T follicular helper cell (primary cell): ENCODE results near the gene RSPO1.
A peak's percentile ranks its signal among the peaks of the same experiment; 100 is the strongest.
"Not testable (repeated sequence)": the region's sequence is repeated elsewhere in the genome, so short reads cannot be mapped to it uniquely, and the experiment has no call there.

Experiments
- DNase-seq: peaks from one replicate; pipeline ENCODE4 v3.0.0-alpha.2; 2020; ENCODE audit warnings: low read depth

The RSPO1 gene

DNA sequence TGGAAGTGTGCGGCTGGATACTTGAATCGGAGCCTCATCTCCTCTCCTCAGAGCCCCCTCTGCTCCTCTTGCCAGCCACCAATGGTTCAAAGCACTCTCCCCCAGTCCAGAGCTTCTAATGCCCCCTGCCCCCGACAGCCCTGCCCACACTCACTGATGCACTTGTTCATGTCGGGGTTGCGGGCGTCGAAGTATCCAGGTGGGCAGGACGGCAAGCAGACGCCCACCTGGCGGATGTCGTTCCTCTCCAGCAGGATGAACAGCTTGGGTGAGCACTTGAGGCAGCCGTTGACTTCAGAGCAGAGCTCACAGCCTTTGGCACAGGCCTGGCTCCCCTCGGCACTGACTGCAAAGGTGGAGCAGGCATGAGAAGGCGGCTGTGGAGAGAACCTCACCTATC is 18.4 kb downstream of the RSPO1 start:
- no peak for DNase-seq

DNA sequence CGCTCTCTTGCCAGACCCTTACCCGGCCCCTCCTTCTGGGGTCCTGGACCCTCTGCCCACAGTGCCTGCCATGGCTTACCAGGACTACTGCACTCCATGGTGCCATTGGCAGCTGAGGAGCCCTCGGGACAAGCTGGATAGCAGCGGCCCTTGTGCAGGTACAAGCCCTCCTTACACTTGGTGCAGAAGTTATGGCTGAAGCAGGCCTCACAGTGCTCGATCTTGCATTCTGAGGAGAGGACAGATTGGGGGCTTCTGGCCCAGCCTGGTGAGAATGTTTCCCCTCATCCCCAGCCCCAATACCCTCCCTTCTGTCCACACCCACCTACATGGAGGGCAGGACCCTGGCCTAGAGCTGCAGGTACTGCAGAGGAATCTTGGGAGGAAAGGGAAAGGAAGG is 20.6 kb downstream of the RSPO1 start:
- DNase-seq, result no peak

DNA sequence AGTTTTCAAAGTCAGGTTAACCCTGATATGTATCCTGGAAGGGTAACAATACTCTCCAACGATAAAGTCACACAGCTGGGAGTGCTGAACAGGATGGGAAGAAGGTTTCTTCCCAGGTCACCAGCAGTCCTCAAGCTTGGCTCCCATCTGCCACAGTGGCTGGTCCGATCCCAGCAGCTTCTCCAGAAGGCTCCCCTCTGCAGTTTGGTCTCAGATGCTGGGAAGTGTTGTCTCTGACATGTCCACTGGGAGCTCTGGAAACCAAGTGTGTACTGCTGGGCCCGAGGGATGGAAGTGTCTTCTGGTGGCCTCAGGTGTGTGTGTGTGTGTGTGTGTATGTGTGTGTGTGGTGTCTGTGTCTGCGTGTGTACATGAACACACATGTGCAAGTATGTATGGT is 22.5 kb downstream of the RSPO1 start:
- DNase-seq, result no peak

DNA sequence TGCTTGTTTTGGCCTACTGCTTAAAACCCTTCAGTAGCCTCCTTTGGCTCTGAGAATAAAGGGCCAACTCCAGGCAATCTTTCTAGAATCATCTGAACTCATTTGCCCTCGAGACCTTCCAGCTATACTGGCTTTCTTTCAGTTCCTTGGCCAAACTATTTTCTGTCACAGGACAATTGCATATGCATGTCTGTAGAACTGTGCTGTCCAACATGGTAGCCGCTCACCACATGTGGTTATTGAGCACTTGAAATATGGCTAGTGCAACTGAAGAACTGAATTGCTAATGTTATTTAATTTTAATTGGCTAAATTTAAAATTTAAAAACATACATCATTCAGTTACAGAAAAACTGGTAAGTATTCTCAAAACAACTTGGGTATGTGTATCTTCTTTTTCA is 24.7 kb downstream of the RSPO1 start:
- no peak for DNase-seq

DNA sequence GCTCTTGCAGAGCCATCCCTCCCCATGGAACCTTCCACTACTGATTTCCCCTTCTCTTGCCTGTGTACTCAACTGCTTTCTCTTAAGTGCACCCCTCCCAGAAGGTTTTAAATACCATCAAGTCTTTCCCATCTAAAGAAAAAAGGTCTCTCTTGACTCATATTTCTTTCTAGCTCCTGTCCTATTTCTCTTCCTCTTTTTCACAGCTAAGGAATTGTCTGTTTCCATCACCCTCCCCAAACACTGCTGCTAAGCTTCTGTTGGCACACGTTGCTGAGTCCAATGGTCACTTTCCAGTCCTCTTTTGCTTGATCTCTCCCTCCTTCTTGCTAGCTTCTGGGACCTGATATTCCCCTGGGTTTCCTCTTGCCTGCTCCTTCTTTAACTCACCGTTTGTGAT is 25.7 kb downstream of the RSPO1 start:
- DNase-seq, result no peak

DNA sequence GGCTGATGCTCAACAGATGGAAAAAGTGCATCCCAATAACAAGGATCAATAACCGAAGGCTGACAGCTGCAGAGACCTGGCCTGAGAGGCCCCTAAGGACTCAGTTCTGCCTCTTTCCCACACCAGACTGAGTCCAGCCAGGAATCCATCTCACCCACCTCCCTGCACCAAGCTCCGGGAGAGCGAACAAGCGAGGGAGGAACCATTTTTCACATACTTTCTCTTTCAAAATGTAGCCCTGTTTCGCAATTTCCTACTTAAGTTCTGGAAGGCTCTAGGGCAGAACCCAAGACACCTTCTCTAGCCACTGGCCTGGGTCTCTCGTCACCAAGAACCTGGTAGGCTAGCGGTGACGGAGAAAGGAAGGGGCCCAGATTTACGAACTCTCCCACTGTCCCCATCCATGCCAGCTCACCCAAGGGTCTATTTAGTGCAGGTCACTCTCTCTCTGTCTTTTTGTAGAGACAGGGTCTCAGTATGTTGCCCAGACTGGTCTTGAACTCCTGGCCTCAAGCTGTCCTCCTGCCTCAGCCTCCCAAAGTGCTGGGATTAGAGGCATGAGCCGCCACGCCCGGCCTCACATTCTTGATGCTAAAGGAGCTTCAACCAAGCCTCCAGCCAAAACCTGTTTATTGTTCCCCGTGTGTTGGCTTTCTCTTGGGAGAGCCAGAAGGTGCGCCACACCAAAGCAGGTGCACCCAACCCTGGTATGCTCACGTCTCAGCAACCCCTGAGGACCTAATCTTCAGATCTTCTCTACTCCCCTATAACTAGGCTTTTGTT is 28.0 kb downstream of the RSPO1 start:
- DNase-seq, result no peak

DNA sequence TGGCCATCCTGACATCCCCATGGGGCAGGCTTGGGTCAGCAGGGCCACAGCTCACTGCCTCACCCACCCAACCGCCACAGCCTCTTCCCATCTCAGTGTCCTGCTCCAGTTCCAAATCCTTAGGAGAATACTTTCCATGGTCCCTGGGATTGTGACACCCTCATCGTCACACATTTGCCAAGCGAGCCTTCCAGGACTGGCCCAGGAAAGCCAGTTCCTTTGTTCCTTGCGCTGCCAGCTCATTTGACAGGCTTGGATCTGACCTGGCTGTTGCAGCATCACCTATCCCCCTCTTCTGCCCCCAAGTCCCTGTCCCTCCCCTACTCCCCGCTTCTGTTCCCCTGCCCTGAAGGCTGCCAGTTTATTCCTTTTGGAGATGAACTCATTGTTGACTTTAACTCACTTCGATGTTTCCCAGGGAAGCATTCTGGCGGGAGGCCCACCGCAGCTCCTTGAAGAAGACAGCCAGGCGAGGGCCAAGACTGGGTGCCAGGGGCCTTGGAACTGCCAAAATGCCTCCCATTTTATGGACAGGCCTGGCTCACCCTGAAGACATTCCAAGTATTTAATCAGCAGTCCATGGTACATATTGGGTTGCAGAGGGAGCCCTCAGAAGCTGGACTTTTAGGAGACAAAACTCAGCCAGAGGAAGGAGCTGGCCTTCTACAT is 28.8 kb downstream of the RSPO1 start:
- no peak for DNase-seq

DNA sequence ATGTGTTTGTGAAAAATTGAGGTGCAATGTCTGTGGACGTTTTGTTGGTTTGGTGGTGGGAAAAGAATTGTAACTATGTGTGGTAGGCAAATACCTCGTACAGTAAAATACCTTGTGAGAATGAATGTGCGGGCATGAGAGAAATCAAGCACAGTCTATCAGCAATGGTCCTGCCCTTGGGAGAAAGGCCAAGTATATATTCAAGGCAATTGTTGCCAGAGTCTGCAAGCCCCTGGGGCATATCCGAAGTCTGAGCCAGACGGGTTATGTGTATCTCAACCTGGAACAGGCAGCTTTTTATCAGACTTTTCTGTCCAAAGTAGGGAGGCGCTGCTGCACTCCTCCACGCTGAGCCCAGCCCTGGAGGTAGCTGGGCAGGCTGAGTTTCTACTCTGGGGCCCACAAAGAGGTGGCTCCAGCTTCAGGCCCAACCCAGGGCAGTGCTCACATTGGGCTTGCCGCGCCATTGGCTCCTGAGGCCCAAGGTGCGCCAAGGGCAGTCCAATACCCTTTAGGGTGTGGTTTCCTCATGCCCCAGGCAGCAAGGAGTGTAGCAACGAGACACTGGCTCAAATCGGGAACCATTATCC is 29.5 kb downstream of the RSPO1 start:
- no peak for DNase-seq

DNA sequence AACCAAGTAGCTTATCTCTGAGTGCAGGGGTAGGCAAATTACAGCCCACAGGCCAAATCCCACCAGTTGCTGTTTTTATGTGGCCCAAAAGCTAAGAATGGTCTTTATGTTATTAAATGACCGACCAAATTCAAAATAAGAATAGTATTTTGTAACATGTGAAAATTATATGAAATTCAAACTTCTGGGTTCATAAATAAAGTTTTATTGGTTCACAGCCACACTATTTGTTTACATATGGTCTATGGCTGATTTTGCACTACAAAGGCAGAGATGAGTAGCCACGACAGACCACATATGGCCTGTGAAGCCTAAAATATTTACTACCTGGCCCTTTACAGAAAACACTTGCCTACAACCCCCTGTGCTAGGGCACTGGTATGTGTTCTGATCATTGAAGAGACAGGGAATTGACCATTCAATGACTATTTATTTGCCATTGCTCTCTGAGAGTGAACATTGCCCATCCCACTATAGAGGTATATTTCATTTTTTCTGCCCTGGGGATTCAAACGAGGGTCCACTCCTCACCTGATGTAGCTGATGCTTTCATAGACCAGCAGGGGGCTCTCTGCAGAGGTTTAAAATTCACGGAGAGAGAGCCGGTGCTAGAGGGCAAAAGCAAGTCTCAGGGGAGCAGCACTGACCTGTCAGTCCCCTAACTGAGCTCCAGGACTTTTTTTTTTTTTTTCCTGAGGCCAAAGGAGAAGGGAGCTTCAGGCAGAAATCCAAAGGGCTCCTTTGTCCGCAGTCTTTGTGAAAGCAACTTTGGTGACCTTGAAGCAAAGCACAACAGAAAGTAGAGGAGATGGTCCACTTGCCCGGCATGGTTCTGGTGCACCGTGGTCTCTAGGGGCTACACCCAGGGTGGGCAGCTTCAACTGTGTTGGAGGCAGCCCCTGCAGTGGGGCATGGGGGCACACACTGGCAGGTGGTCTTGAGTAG is 31.7 kb downstream of the RSPO1 start:
- DNase-seq, result peak; percentile 15

DNA sequence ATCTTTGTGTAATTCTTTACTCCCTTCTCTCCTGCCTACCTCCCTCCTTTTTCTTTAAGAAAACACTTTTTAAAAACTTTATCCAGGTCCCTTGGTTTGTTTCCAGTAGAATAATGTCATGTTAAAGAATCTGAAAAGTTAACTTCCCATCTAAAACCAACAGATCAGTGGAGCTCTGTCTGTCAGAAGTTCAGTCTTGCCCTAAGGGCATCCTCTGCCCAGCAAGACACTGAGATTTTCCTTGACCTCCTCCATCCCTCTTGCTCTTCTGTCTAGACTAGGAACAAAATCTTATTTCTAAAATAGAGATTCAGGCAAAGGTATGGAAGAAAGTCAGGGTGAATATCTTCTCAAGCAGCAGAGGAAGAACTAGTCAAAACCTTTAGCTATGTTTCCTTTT is 33.3 kb downstream of the RSPO1 start:
- no peak for DNase-seq

DNA sequence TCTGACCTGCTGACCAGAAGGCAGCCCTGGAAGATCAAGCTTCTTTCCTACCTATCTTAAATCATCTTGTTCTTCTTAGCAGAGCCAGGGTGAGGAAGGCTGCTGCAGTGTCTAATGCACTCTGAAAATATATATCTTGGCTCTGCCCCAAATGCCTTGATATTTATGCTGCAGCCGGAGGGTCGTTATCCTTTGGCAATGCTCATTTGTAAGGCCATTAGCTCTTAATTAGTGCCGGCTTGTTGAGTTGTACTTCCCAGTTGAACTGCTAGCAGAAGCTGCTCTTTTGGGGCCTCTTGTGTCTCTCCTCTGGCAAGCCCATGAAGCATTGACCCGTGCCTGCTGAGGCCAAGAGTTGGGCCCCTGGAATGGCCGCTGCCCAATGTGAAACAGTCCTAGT is 34.8 kb downstream of the RSPO1 start:
- DNase-seq, result no peak

DNA sequence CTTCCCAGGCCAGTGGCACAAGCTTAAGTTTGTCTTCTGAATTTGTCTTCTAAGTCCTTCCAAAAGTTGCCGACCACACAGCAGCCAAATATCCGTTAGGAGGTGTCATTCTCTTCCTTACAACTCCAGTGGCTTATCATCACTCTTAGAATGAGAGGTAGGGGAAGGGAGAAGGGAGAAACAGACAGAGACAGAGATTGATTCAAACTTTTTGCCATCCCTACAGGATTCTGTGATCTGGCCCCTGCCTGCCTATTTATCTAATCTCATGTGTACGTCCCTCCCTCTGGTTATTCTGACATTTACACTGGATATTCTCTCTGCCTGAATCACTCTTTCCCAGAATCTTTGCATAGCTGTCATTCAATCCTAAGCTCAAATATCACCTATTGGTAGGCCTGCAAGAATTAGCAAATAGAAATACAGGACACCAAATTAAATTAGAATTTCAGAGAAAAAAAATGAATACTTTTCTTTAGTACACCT is 38.5 kb downstream of the RSPO1 start:
- DNase-seq, result no peak

DNA sequence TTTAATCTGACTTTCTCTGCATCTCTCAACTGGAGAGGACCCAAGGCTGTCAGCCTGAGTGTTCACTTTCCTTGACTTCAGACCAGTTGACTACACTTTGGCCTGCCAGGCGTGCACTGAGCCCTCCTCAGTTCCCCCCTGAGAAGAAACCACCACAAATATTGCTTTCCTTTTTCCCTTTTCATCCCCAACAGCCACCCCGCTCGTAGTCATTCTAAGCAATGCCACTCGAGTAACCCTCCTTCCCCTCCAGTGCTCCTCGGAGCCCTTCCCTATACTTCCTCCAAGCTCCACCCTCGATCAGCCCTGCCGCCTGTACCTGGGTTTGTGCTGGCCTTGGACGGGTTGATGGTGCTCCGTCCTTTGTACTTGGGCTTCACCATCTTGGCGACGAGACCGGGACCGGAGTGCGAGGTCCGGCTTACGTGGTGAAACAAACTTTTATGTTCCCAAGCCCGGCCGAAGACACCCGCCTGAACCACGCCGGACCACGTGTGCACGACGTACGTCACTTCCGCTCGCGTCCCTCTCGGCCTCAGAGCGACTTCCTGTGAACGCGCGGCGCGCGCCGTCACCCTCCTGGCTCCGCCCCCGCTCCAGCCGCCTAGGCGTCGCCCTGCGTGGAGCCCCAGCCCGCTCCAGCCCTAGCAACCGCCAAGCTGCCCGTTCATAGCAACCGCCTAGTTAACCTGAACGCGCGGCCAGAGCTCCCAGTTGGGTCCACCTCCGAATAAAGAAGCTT is 39.1 kb downstream of the RSPO1 start, which contains the start of gene GNL2:
Gene GNL2 (minus strand): TSS at position 498 of the 742 bp plus-strand sequence. CDS start 115 bp downstream, at position 383.
- DNase-seq, result peak; percentile 92

DNA sequence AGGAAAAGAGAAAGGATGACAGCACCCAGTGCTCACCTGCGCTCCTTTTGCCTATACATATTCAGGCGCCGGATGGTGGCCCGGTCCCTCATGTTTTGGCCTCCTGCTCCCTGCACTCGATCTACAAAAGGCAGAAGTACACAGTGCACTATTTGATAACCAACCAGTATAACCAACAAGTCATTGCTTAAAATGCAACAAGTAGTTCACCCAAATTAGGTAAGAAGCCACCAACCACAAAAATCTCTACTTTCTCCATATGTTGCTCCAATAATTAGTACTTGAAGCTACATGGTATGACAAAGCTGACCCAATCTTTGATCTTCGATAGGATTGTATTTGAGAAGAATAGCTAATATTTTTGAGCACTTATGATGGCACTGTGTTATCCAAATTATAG is 41.0 kb downstream of the RSPO1 start:
- DNase-seq, result no peak

DNA sequence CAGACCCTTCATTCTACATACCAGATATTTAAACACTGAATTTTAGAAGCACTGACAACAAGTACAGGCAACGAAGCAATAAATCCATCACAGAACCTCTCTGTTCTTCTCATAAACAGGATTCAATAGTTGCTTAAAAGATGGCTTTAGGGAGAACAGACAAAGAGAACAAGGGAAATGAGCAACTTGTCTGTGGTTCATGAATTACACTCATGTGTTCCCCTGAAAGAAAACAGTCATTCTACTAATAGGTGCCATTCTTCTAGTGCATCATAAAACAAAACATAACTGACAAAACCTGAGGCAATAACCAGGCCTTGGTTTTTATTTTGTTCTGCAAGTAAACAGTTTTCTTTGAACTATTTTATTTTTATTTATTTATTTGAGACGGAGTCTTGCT is 45.8 kb downstream of the RSPO1 start:
- no peak for DNase-seq

DNA sequence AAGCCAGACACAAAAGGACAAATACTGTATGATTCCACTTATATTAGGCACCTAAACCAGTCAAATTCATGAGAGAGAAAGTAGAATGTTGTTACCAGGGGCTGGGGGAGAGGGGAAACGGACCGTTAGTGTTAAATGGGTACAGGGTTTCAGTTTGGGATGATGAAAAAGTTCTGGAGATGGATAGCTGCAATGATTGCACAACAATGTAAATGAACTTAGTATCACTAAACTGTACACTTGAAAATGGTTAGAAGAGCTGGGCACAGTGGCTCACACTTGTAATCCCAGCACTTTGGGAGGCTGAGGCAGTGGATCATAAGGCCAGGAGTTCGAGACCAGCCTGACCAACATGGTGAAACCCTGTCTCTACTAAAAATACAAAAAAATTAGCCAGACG is 50.1 kb downstream of the RSPO1 start:
- not testable (repeated sequence) for DNase-seq

DNA sequence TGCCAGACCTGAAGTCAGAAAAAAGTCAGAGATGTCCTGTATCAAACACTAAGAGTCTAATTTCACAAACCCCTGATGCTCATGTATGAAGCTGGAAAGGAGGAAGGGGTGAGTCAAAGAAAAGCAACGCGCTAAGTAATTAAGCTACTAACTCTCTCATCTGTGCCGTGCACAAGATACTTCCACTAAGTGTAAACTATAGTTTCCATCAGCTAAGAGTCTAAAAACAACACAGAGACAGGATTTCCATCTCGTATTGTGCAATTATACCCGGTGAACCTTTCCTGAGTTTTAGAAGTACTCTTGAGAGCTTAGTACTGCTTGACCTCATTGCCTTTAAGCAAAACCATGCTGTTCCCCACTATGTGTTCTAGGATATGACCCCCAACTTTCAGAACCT is 59.0 kb downstream of the RSPO1 start:
- DNase-seq, result no peak

DNA sequence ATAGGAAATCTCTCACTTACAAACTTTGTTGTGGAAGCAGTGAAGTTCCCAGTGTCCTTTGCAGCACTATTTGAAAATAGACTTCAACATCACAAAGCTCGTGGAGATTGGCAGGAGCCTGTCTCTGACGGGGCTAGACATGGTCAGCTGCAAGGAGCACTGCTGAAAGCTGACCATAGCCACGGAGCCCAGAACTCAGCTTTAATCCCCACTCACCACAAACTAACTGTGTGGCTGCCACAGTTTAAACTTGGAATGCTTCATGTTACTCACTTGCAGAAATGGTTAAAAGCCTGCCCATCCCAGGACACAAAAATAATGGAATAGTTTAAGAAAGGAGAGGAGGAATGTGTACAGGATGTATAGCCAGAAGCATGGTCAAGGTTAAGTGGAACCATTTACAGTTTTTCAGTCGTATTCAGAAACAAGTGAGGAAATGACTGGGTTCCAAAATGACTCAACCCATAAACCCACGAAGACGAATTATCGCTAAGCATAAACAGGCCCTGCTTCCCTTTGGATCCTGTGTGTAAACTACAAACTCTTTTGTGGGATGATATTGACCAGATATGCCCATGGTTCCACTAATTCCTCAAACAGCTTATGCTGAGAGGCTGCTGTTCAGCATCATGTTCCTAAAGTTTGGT is 59.7 kb downstream of the RSPO1 start:
- DNase-seq, result no peak

DNA sequence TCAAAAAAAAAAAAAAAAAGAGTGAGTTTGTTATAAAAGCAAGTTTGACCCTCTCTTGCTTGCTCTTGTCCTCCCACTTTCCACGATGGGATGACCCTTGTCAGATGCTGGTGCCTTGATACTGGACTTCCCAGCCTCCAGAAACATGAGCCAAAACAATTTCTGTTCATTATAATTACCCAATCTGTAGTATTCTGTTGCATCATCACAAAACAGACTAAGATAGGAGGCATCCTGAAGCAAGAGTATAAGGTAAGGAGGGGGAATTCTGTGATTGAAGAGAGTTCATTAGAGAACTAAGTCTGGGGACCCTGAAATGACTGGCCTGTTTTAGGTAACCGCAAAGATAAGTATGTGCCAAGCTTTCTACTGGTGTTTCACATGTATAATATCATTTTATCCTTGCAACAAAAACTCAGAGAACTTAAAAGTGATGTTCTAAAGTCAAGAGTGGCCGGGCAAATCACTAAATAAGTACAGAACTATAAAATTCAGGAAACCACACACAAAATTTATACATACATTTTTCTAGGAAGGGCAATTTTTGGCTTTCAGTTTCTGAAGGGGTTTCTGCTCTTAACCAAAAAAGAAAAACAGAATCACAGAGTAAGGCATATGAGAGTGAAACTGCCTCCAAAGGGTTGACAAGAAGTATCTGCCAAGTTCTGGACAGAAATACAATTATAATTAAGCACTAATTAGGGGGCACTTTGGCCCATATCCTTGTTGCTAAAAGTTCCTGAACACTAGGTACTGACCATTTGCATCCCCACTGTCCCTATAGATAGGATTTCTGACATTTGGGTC is 64.0 kb downstream of the RSPO1 start:
- no peak for DNase-seq

DNA sequence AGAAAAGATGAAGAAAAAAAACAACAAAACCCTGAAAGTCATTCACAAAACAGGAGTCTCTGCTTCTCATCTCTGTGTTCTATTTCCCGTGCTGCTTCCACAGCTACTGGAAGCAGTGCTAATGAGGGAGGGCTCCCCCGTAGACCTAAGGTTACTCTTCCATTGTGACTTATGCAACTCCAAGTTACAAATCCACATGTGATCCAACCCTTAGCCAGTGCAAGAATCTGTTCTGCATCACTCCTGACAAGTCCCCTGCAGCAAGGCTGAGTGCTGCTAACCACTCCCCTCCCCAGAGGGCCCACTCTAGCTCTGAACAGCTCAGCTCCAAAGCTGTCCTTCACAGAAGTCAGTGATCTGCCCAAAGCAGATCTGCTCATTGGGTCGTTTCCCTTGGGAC is 67.7 kb downstream of the RSPO1 start:
- DNase-seq, result no peak
